HCT116 (cell line): ENCODE results near the gene CACNA2D3. TPM values are rescaled to one million over a fixed set of nuclear protein-coding genes. Genes with fewer than 3 reads are reported as not detected.

Experiments used
- ATAC-seq: fragments of 200-7000 bp; cut with Tn5 transposase; 2 replicates; pipeline ENCODE4 v1.9.1; 2020; ENCODE audit warnings: mild to moderate bottlenecking, moderate library complexity
- BruUV-seq: library from RNA; stranded (reverse); fragments of 400-500 nt; replicated peaks from 2 replicates; lab custom pipeline; 2021; lab: Mats Ljungman, UMichigan
- CTCF ChIA-PET: fragments of 300-600 bp; sonication (Branson Sonifier 250); formaldehyde crosslinking; loops from one replicate; lab custom pipeline; 2021; ENCODE audit warnings: antibody characterized with exemption; lab: Charles Lee
- POLR2A ChIA-PET: fragments of 300-600, 350-600 bp; sonication (Branson Sonifier 250); formaldehyde crosslinking; loops from one replicate; lab custom pipeline; 2021; ENCODE audit warnings: antibody characterized with exemption; lab: Charles Lee
- RAD21 ChIA-PET, 2 experiments: fragments of 300-600 bp; sonication (Branson Sonifier 250); formaldehyde crosslinking; loops; one replicate each; lab custom pipeline; 2023; ENCODE audit warnings: low total read pairs in 2 of 2; ENCODE audit not compliant: uncharacterized antibody in 2 of 2, unreplicated experiment in 2 of 2, low non-redundant PET in 1 of 2; lab: Charles Lee
- DNase-seq: peaks from one replicate; pipeline ENCODE4 v3.0.0-alpha.2; 2010; ENCODE audit warnings: low read depth, low spot score
- H2AFZ ChIP-seq: fragments of 200-600 bp; shearing (Covaris generic), sonication (generic); 2 replicates; pipeline ENCODE4 v1.6.1; 2017; ENCODE audit warnings: low read depth, mixed run types, mixed read lengths, antibody characterized with exemption, low read length; ENCODE audit not compliant: poor library complexity, severe bottlenecking
- H3K27ac ChIP-seq: 2 replicates; pipeline ENCODE4 v1.5.1; 2012; ENCODE audit warnings: low read depth, low read length
- H3K27me3 ChIP-seq: fragments of 200-600 bp; sonication (generic); 2 replicates; pipeline ENCODE4 v1.6.1; 2016; ENCODE audit warnings: mixed run types, low read length, mixed read lengths; ENCODE audit not compliant: insufficient read depth
- H3K36me3 ChIP-seq, 2 experiments: fragments of 200-500 bp in 1 of 2; fragments of 200-600 bp in 1 of 2; sonication (Bioruptor generic) in 1 of 2; sonication (generic) in 1 of 2; 2 replicates each; pipeline versions ENCODE4 v1.5.1 to v1.6.1; 2014 to 2016; ENCODE audit warnings: low read length in 2 of 2, inconsistent platforms in 1 of 2, mixed read lengths in 1 of 2, mixed run types in 1 of 2; ENCODE audit not compliant: insufficient read depth in 2 of 2, control insufficient read depth in 1 of 2
- H3K4me1 ChIP-seq, 2 experiments: fragments of 200-600 bp in 1 of 2; sonication (generic) in 1 of 2; 2 replicates each; pipeline versions ENCODE4 v1.5.1 to v1.6.1; 2012 to 2017; ENCODE audit warnings: low read length in 2 of 2, inconsistent platforms in 1 of 2, mild to moderate bottlenecking in 1 of 2, mixed read lengths in 1 of 2, mixed run types in 1 of 2, moderate library complexity in 1 of 2; ENCODE audit not compliant: insufficient read depth in 2 of 2, control insufficient read depth in 1 of 2
- H3K4me2 ChIP-seq: fragments of 200-600 bp; sonication (generic); 2 replicates; pipeline ENCODE4 v1.6.1; 2017; ENCODE audit warnings: mixed run types, low read length, mixed read lengths
- H3K4me3 ChIP-seq, 2 experiments: fragments of 200-600 bp in 1 of 2; sonication (generic) in 1 of 2; replicated peaks in 1 of 2; 2 replicates each; pipeline ENCODE4 v1.5.1; 2011 to 2016; ENCODE audit warnings: low read length in 2 of 2, control low read depth in 1 of 2, low read depth in 1 of 2, mild to moderate bottlenecking in 1 of 2, mixed read lengths in 1 of 2, mixed run types in 1 of 2
- H3K79me2 ChIP-seq: fragments of 200-600 bp; sonication (generic); 2 replicates; pipeline ENCODE4 v1.6.1; 2017; ENCODE audit warnings: mild to moderate bottlenecking, mixed run types, low read length, moderate library complexity, mixed read lengths; ENCODE audit not compliant: insufficient read depth
- H3K9ac ChIP-seq: fragments of 200-600 bp; sonication (generic); 2 replicates; pipeline ENCODE4 v1.6.1; 2016; ENCODE audit warnings: low read length, mixed read lengths
- H3K9me2 ChIP-seq: fragments of 200-600 bp; sonication (generic), shearing (Covaris generic); 2 replicates; pipeline ENCODE4 v1.6.1; 2017; ENCODE audit warnings: mixed run types, mild to moderate bottlenecking, moderate library complexity; ENCODE audit not compliant: insufficient read depth
- H3K9me3 ChIP-seq, 2 experiments: fragments of 200-500 bp in 1 of 2; fragments of 200-600 bp in 1 of 2; sonication (Bioruptor generic) in 1 of 2; sonication (generic) in 1 of 2; 2 replicates each; pipeline ENCODE4 v1.6.1; 2014 to 2017; ENCODE audit warnings: low read length in 2 of 2, mixed read lengths in 2 of 2, inconsistent platforms in 1 of 2, low read depth in 1 of 2, mild to moderate bottlenecking in 1 of 2, mixed run types in 1 of 2, moderate library complexity in 1 of 2; ENCODE audit not compliant: control insufficient read depth in 1 of 2, insufficient read depth in 1 of 2
- H4K20me1 ChIP-seq: fragments of 200-600 bp; sonication (generic), shearing (Covaris generic); 2 replicates; pipeline ENCODE4 v1.6.1; 2017; ENCODE audit warnings: mixed run types, mild to moderate bottlenecking, moderate library complexity; ENCODE audit not compliant: insufficient read depth
- CBX3 ChIP-seq: IDR thresholded peaks from 2 replicates; pipeline ENCODE4 v1.6.1; 2012; ENCODE audit warnings: low read depth
- CEBPB ChIP-seq: IDR thresholded peaks from 2 replicates; pipeline ENCODE4 v1.6.1; 2012; ENCODE audit warnings: low read depth
- EGR1 ChIP-seq: IDR thresholded peaks from 2 replicates; pipeline ENCODE4 v1.6.1; 2012; ENCODE audit warnings: low read depth
- EZH2 ChIP-seq: fragments of 200-600 bp; sonication (generic); IDR thresholded peaks from 2 replicates; pipeline ENCODE4 v1.6.1; 2017; ENCODE audit warnings: antibody characterized with exemption, mixed run types
- FOSL1 ChIP-seq: IDR thresholded peaks from 2 replicates; pipeline ENCODE4 v1.6.1; 2012; ENCODE audit warnings: low read depth
- JUND ChIP-seq: IDR thresholded peaks from 2 replicates; pipeline ENCODE4 v1.6.1; 2012
- POLR2A ChIP-seq: IDR thresholded peaks from 2 replicates; pipeline ENCODE4 v1.7.0; 2011; ENCODE audit warnings: borderline replicate concordance; ENCODE audit not compliant: insufficient read depth, insufficient read length; ENCODE audit errors: extremely low read depth
- RAD21 ChIP-seq: IDR thresholded peaks from 2 replicates; pipeline ENCODE4 v1.6.1; 2012; ENCODE audit warnings: low read depth, mild to moderate bottlenecking
- SIN3A ChIP-seq: IDR thresholded peaks from 2 replicates; pipeline ENCODE4 v1.6.1; 2012; ENCODE audit warnings: low read depth
- SP1 ChIP-seq: IDR thresholded peaks from 2 replicates; pipeline ENCODE4 v1.6.1; 2012; ENCODE audit warnings: low read depth
- TCF7L2 ChIP-seq: IDR thresholded peaks from 2 replicates; pipeline ENCODE4 v1.7.0; 2011; ENCODE audit warnings: borderline replicate concordance, inconsistent platforms; ENCODE audit not compliant: insufficient read depth, insufficient read length; ENCODE audit errors: extremely low read depth
- YY1 ChIP-seq: IDR thresholded peaks from 2 replicates; pipeline ENCODE4 v1.6.1; 2011; ENCODE audit warnings: low read length, low read depth, moderate library complexity, mild to moderate bottlenecking; ENCODE audit not compliant: insufficient replicate concordance; ENCODE audit errors: extremely low read depth
- ZFX ChIP-seq: fragments of 450-650 bp; IDR thresholded peaks from 2 replicates; pipeline ENCODE4 v1.6.1; 2017
- ZNF274 ChIP-seq: fragments of 200-500 bp; sonication (Bioruptor generic); IDR thresholded peaks from 2 replicates; pipeline ENCODE4 v1.6.1; 2014; ENCODE audit warnings: mild to moderate bottlenecking, low read depth, low read length, inconsistent platforms
- intact Hi-C: fragments of 100-400 bp; cut with micrococcal nuclease; formaldehyde crosslinking; loops from 2 replicates; pipeline ENCODE4 v1.10.0; 2022
- total RNA-seq: library from RNA; stranded (reverse); gene quantifications from one replicate; pipeline ENCODE4 v1.2.1, GENCODE V29; 2021; ENCODE audit not compliant: unreplicated experiment
- TF ChIP-seq, protein P1 (sequence below): IDR thresholded peaks from 2 replicates; pipeline ENCODE4 v1.6.1; 2011; ENCODE audit warnings: mild to moderate bottlenecking, low read length, moderate library complexity; ENCODE audit not compliant: insufficient replicate concordance; ENCODE audit errors: extremely low read depth
- TF ChIP-seq, protein P2 (sequence below): IDR thresholded peaks from 2 replicates; pipeline ENCODE4 v1.6.1; 2012
- TF ChIP-seq, protein P3 (sequence below): IDR thresholded peaks from 2 replicates; pipeline ENCODE4 v1.6.1; 2012; ENCODE audit warnings: low read depth
- TF ChIP-seq, protein P4 (sequence below): IDR thresholded peaks from 2 replicates; pipeline ENCODE4 v1.6.1; 2012

CACNA2D3 gene
- total RNA-seq, 1 experiment from 2014 or later: 0.20 TPM

DNA sequence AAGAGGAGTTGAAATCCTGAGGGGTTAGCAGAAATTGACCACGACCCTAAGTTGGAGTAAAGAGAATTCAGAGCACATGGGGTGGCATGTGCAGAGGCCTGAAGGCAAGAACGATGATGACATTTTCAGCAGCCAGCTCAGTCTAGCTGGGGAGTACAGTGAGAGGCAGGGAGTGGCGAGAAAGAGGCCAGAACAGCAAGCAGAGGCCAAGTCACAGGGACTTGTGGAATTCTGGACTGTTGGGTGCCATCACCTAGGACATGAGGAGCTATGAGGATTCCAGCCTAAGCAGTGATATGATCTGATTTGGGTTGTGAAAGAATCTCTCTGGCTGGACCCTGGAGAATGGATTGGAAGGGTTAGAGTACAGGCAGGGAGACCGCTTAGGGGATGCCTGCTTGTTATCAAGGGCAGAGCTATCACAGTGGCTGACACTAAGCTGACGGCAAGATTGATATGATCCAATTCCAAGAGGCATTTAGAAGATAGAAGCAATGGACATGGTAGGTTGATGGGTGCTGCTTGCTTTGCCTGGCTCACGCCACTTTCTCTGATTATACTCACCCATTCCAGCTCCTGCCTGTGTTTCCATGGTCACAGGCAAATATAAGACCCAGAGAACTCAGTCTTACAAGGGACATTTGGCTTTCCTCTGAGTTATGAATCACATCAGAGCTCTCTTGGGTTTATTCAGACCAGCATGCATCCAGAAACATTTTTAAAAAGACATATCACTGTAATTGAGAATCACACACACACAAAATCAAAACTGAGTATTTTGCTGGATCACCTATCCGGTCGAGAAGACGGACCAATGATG lies 739.1 kb downstream of the CACNA2D3 start:
- no peak overlapping the region for H3K4me3 ChIP-seq
- ChIA-PET POLR2A (no interaction called here), RAD21 (no interaction called here), CTCF (no interaction called here)
- H3K9ac ChIP-seq: no peak overlapping the region
- BruUV-seq: no TSS peak
- intact Hi-C loops: no loop called here
- no peaks in the 10 kb centered on the region for H3K36me3 ChIP-seq
- ATAC-seq (no peak), DNase-seq (no peak)
- no peaks in the 10 kb centered on the region for H3K9me2 ChIP-seq
- no peaks in the 10 kb centered on the region for H3K4me1 ChIP-seq
- no peak overlapping the region for H3K4me2 ChIP-seq
- no peak overlapping the region for H2AFZ ChIP-seq
- no peaks in the 10 kb centered on the region for H4K20me1 ChIP-seq
- TF ChIP-seq ZNF274: no peak
- no peak for TF ChIP-seq RAD21
- TF ChIP-seq YY1: no peak
- TF ChIP-seq SP1: no peak
- TF ChIP-seq JUND: no peak
- no peak for TF ChIP-seq FOSL1
- TF ChIP-seq, protein P1, sequence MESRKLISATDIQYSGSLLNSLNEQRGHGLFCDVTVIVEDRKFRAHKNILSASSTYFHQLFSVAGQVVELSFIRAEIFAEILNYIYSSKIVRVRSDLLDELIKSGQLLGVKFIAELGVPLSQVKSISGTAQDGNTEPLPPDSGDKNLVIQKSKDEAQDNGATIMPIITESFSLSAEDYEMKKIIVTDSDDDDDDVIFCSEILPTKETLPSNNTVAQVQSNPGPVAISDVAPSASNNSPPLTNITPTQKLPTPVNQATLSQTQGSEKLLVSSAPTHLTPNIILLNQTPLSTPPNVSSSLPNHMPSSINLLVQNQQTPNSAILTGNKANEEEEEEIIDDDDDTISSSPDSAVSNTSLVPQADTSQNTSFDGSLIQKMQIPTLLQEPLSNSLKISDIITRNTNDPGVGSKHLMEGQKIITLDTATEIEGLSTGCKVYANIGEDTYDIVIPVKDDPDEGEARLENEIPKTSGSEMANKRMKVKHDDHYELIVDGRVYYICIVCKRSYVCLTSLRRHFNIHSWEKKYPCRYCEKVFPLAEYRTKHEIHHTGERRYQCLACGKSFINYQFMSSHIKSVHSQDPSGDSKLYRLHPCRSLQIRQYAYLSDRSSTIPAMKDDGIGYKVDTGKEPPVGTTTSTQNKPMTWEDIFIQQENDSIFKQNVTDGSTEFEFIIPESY: no peak
- TF ChIP-seq CBX3: no peak
- no peak for TF ChIP-seq TCF7L2
- TF ChIP-seq SIN3A: no peak
- TF ChIP-seq, protein P2, sequence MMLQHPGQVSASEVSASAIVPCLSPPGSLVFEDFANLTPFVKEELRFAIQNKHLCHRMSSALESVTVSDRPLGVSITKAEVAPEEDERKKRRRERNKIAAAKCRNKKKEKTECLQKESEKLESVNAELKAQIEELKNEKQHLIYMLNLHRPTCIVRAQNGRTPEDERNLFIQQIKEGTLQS: no peak
- TF ChIP-seq EZH2: no peak
- no peak for TF ChIP-seq EGR1
- TF ChIP-seq, protein P3, sequence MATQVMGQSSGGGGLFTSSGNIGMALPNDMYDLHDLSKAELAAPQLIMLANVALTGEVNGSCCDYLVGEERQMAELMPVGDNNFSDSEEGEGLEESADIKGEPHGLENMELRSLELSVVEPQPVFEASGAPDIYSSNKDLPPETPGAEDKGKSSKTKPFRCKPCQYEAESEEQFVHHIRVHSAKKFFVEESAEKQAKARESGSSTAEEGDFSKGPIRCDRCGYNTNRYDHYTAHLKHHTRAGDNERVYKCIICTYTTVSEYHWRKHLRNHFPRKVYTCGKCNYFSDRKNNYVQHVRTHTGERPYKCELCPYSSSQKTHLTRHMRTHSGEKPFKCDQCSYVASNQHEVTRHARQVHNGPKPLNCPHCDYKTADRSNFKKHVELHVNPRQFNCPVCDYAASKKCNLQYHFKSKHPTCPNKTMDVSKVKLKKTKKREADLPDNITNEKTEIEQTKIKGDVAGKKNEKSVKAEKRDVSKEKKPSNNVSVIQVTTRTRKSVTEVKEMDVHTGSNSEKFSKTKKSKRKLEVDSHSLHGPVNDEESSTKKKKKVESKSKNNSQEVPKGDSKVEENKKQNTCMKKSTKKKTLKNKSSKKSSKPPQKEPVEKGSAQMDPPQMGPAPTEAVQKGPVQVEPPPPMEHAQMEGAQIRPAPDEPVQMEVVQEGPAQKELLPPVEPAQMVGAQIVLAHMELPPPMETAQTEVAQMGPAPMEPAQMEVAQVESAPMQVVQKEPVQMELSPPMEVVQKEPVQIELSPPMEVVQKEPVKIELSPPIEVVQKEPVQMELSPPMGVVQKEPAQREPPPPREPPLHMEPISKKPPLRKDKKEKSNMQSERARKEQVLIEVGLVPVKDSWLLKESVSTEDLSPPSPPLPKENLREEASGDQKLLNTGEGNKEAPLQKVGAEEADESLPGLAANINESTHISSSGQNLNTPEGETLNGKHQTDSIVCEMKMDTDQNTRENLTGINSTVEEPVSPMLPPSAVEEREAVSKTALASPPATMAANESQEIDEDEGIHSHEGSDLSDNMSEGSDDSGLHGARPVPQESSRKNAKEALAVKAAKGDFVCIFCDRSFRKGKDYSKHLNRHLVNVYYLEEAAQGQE: no peak
- no peak for TF ChIP-seq CEBPB
- TF ChIP-seq ZFX: no peak
- TF ChIP-seq, protein P4, sequence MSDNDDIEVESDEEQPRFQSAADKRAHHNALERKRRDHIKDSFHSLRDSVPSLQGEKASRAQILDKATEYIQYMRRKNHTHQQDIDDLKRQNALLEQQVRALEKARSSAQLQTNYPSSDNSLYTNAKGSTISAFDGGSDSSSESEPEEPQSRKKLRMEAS: no peak
- TF ChIP-seq POLR2A: no peak
- no peak overlapping the region for H3K27ac ChIP-seq
- no peaks in the 10 kb centered on the region for H3K79me2 ChIP-seq
- H3K27me3 ChIP-seq: no peaks in the 10 kb centered on the region
- peaks cover 0 to 6% of the 10 kb centered on the region in 2 experiments; a peak in 2 of 4 replicates for H3K9me3 ChIP-seq
